ENCODE measurements around the gene TRIM37. TPM values are rescaled to one million over a fixed set of nuclear protein-coding genes. Genes with fewer than 3 reads are reported as not detected.
A peak's percentile ranks its signal among the peaks of the same experiment; 100 is the strongest.

The TRIM37 gene
- total RNA-seq, 1 experiment from 2014 or later: 36.2 TPM

DNA sequence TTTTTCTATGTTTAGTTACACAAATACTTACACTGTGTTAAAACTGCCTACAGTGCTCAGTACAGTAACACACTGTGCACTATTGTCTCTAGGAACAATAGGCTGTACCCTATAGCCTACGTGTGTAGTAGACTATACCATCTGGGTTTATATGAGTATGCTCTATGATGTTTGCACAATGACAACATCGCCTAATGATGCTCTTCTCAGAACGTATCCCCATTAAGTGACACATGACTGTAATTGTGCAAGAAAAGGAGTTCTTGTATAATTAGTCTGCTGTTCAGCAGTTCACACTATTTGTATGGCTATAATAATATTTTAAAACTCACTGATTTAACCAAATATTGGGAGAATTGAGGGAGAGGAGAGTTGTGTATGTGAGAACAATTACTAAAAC, 173.7 kb downstream of the TRIM37 start:
- Histone ChIP-seq H3K4me3 (ENCODE audit: low read length) (no peak overlapping the region), H3K36me3 (ENCODE audit: insufficient read depth, low read length) (no peaks in the 10 kb centered on the region), H3K4me2 (ENCODE audit: low read depth, low read length, poor library complexity, severe bottlenecking) (no peak overlapping the region), H3K27ac (ENCODE audit: low read length) (no peak overlapping the region), H4K20me1 (ENCODE audit: insufficient read depth, low read depth, low read length) (no peaks in the 10 kb centered on the region), H3K4me1 (ENCODE audit: low read length) (no peaks in the 10 kb centered on the region), H3K27me3 (ENCODE audit: low read length) (no peaks in the 10 kb centered on the region), H3K9me3 (ENCODE audit: low read length) (no peaks in the 10 kb centered on the region), H3K9me2 (replicated peaks; ENCODE audit: insufficient read depth, low read length) (no peaks in the 10 kb centered on the region), H2AFZ (ENCODE audit: low read length) (no peak overlapping the region), H3K79me2 (ENCODE audit: low read length) (no peaks in the 10 kb centered on the region), H3K9ac (ENCODE audit: low read length) (no peak overlapping the region)
- DNase-seq: no peak

Small RNAs within 50 kb of the gene (small RNA-seq; reads per million reads assigned to genes)
- 211 reads per million, percentile 99 among the genes with 10 or more reads in this experiment for gene MIR301A
- 30.5 reads per million, percentile 98 among the genes with 10 or more reads in this experiment for gene MIR454
- gene RN7SL716P: not detected
- 0.32 reads per million for gene RNU2-58P

Other genes starting within 250 kb of the TRIM37 start
- 25.6 and 42.0 TPM in 2 replicates for gene SKA2, start 48.3 kb upstream of the TRIM37 start, total RNA-seq (2014; rRNA removed; shearing (Covaris generic); ENCODE audit: low replicate concordance)
- 11.6 and 15.2 TPM in 2 replicates for gene PRR11, start 48.9 kb upstream of the TRIM37 start, total RNA-seq (2014; rRNA removed; shearing (Covaris generic); ENCODE audit: low replicate concordance)
- gene SMG8, start 103.2 kb upstream of the TRIM37 start, total RNA-seq (2014; rRNA removed; shearing (Covaris generic); ENCODE audit: low replicate concordance): 17.4 and 18.3 TPM in 2 replicates
- 2.5 and 6.2 TPM in 2 replicates for gene GDPD1, start 113.6 kb upstream of the TRIM37 start, total RNA-seq (2014; rRNA removed; shearing (Covaris generic); ENCODE audit: low replicate concordance)
- 3.5 and 6.1 TPM in 2 replicates for gene YPEL2, start 224.8 kb upstream of the TRIM37 start, total RNA-seq (2014; rRNA removed; shearing (Covaris generic); ENCODE audit: low replicate concordance)

Data from Karpas-422 (cell line).